Fibroblast of pulmonary artery (primary cell): ENCODE data around the gene SRP9.

Source experiments
- DNase-seq: peaks from one replicate; pipeline ENCODE4 v3.0.0-alpha.2; 2010; ENCODE audit warnings: low read depth
- H3K4me3 ChIP-seq: replicated peaks from 2 replicates; pipeline ENCODE4 v1.5.1; 2011; ENCODE audit warnings: low read depth, mild to moderate bottlenecking, control low read depth, low read length, moderate library complexity
- CTCF ChIP-seq: IDR thresholded peaks from 2 replicates; pipeline ENCODE4 v1.5.1; 2011; ENCODE audit warnings: mild to moderate bottlenecking, control low read depth, low read length, inconsistent platforms; ENCODE audit errors: missing control alignments

Gene SRP9

GRCh38 chr1:225816643-225817538 lies 39.3 kb downstream of the SRP9 start:
- no peak for TF ChIP-seq CTCF
- H3K4me3 ChIP-seq = no peak overlapping the region
- peak; percentile 66 for DNase-seq

GRCh38 chr1:225817611-225818061 lies 40.0 kb downstream of the SRP9 start:
- DNase-seq = peak; percentile 93
- no peak for TF ChIP-seq CTCF
- no peak overlapping the region for H3K4me3 ChIP-seq

- TF ChIP-seq CTCF = no peak
- no peak overlapping the region for H3K4me3 ChIP-seq
- no peak for DNase-seq
Measured at GRCh38 chr1:225818229-225818628, 40.6 kb downstream of the SRP9 start.

- H3K4me3 ChIP-seq = no peak overlapping the region
- DNase-seq = no peak
- no peak for TF ChIP-seq CTCF
Measured at GRCh38 chr1:225819346-225820192, 41.9 kb downstream of the SRP9 start.

- no peak overlapping the region for H3K4me3 ChIP-seq
- no peak for TF ChIP-seq CTCF
- DNase-seq = no peak
Measured at GRCh38 chr1:225820522-225821120, 43.0 kb downstream of the SRP9 start.

- no peak for DNase-seq
Measured at GRCh38 chr1:225822655-225823403, 45.2 kb downstream of the SRP9 start.

More at GRCh38 chr1:225822655-225823403, 45.2 kb downstream of the SRP9 start:
- no peak for TF ChIP-seq CTCF
- H3K4me3 ChIP-seq = no peak overlapping the region
